Heart right ventricle (tissue), 16 donors: ENCODE data around the gene ATXN7L1. TPM values are rescaled to one million over a fixed set of nuclear protein-coding genes. Genes with fewer than 3 reads are reported as not detected.

ENCODE experiments used
- ATAC-seq, 8 donors: fragments of 200-7000 bp; cut with Tn5 transposase; one replicate each; pipeline ENCODE4 v1.9.1; 2020; ENCODE audit warnings: mild to moderate bottlenecking in 8 of 8, moderate library complexity in 8 of 8, moderate number of reproducible peaks in 1 of 8
- DNase-seq, 2 donors: peaks; one replicate each; pipeline ENCODE4 v3.0.0-alpha.2; 2020
- H3K27ac ChIP-seq, 10 donors: fragments of 200-600 bp; sonication (generic) in 2 of 10; one replicate each; pipeline versions ENCODE4 v1.5.0 to v1.8.0; 2020 to 2022; ENCODE audit warnings: mild to moderate bottlenecking in 3 of 10
- H3K27me3 ChIP-seq, 7 donors: fragments of 200-600 bp; one replicate each; pipeline ENCODE4 v1.8.0; 2021 to 2022; ENCODE audit warnings: mild to moderate bottlenecking in 2 of 7
- H3K36me3 ChIP-seq, 9 donors: fragments of 200-600 bp; sonication (generic) in 1 of 9; one replicate each; pipeline versions ENCODE4 v1.5.0 to v1.8.0; 2020 to 2022; ENCODE audit warnings: mild to moderate bottlenecking in 2 of 9
- H3K4me1 ChIP-seq, 9 donors: fragments of 200-600 bp; sonication (generic) in 1 of 9; one replicate each; pipeline versions ENCODE4 v1.5.0 to v1.8.0; 2020 to 2022; ENCODE audit warnings: mild to moderate bottlenecking in 4 of 9
- H3K4me3 ChIP-seq, 10 donors: fragments of 200-600 bp; sonication (generic) in 2 of 10; one replicate each; pipeline versions ENCODE4 v1.5.0 to v1.8.0; 2020 to 2022; ENCODE audit warnings: mild to moderate bottlenecking in 7 of 10, moderate library complexity in 2 of 10
- H3K9me3 ChIP-seq, 11 donors: fragments of 200-600 bp in 10 of 11; sonication (generic) in 2 of 11; one replicate each; pipeline versions ENCODE4 v1.5.0 to v1.8.0; 2013 to 2022; ENCODE audit warnings: mild to moderate bottlenecking in 2 of 11, control low read depth in 1 of 11, moderate library complexity in 1 of 11
- WGBS, 2 donors: extraction: QIAGEN DNeasy Blood & Tissue Kit; methylation state at CpG; one replicate each; pipeline ENCODE4 v1.1.7; 2013; ENCODE audit warnings: inconsistent platforms in 1 of 2; 5-methylcytosine and 5-hydroxymethylcytosine counted together
- intact Hi-C, 10 donors: fragments of 100-400 bp; cut with DNase I; formaldehyde crosslinking; loops; one replicate each; pipeline versions ENCODE4 v1.11.1 to v1.14.2; 2022
- polyA plus RNA-seq, 2 donors: library from polyadenylated mRNA; stranded (reverse); fragments of 200-250 nt; gene quantifications; one replicate each; pipeline ENCODE4 v1.2.3, GENCODE V29; 2013
- total RNA-seq, 10 donors: library from RNA; stranded (reverse); fragmentation: NEBNext Ultra II Directional in 3 of 10; extraction: Animal tissue kit (Norgen Biotek cat#: 25700) in 3 of 10; gene quantifications; one replicate each; pipeline versions ENCODE4 v1.2.1 to v1.2.4, GENCODE V29; 2021 to 2023
- TF ChIP-seq, protein P1 (sequence below), 9 donors: fragments of 200-600 bp; sonication (generic) in 2 of 9; IDR thresholded peaks; one replicate each; pipeline versions ENCODE4 v1.5.0 to v1.8.0; 2021 to 2022; ENCODE audit warnings: antibody characterized with exemption in 9 of 9, mild to moderate bottlenecking in 5 of 9, moderate library complexity in 1 of 9
- donor health status: Arrhythmogenic right ventricular cardiomyopathy.
- donor health status: ischemic (EF 13 %, LVEDD 7.1; RV severe dilation, severe dysfunction).
- donor health status: healthy with polysubstance abuse.
- donor health status: DM: no; HTN: yes; CAD: no.
- donor health status: DM: no; HTN: no; CAD: no.
- donor health status: ischemic (EF 25% LVEDD 6.9; RV normal size, moderate dysfunction).
- donor health status: ischemic (EF 25% LVEDD 5.7; RV mildly dilated, moderate dysfunction).
- donor health status: healthy.
- donor health status: DM: yes; HTN: yes; CAD: no.
- donor health status: Ischemic cardiomyopathy.
- donor health status: ischemic (EF 35%, LVEDD 5.7; RV mildly dilated, moderate dysfunction).
- donor health status: nonischemic (EF 11% LVEDD 7.7; RV severe dilation, severe dysfunction).
- donor health status: DM: yes; HTN: yes; CAD: no.
- donor health status: PGD.
- donor health status: ischemic (EF 29% LVEDD 5.4; RV normal size, mild dysfunction).
- donor health status: nonischemic (EF 23%, LVEDD 6.1; RV moderate dilation, normal function).

ATXN7L1 gene
- total and polyA plus RNA-seq, 12 donors, result 1.7 to 7.2 (median 5.4) TPM

DNA sequence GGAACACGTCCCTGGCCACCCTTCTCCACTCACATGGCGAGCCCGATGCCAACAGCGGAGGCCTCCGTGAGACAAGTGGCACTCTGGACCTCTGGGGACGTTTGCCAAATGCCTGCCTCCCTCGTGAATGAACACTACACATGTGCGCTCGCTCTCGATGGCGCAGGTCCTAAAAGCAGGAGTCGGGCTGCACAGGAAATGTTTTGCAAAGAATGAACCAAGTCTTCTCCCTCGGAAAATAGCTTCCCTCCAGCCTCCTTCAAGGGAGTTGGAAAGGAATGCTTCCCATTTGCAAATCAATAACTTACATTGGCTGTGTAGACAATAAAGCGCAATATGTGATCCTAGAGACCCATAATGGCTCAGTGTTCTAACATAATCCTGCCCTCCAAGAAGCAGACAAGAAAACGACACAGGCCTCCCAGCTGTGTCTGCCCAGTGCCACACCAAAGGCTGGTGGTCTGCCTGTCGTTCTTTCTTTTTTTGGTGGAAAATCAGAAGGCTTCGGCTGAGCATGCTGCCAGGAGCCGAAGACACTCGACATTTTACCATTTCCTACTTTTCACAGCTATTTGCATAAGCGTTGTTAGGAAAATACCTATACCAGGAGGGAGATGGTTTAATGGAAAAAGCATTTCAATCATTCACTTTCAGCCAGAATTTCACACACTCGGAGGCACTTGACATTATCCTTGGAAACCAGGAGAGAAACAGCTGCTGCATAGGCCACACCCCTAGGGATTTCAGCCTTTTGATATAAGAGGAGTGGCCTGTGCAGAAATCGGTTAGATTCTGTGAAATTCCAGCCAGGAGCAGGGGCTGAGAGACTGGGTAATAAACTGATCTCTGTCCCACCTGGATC, 38.4 kb downstream of the ATXN7L1 start:
- WGBS, 2 donors, result 75 to 76% methylated on average over 22 of the region's 22 CpGs
- no peak overlapping the region for H3K27ac ChIP-seq

DNA sequence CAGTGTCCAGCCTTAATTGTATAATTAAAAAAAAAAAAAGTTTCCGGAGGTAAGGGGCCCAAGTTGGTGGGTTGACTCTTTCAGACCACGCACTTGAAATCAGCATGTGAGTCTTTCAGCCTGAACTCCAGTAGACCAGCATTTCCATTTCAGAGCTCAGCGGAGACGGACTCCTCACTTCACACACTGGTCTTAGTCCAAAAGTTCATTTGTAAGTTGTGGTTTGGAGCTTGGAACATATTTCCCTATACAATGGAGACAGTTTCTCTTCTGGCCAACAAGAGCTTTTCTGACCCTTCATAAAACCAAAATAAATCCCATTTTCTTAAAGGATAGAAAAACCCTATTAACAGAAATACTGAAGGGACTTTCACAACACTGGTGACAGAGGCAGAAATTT, 41.0 kb downstream of the ATXN7L1 start:
- Histone ChIP-seq H3K36me3 (no peaks in the 10 kb centered on the region), H3K9me3 (no peaks in the 10 kb centered on the region), H3K4me1 (peaks cover 7 to 38% (median 23%) of the 10 kb centered on the region in 9 donors), H3K27ac (no peak overlapping the region), H3K27me3 (no peaks in the 10 kb centered on the region), H3K4me3 (no peak overlapping the region)
- TF ChIP-seq, protein P1, sequence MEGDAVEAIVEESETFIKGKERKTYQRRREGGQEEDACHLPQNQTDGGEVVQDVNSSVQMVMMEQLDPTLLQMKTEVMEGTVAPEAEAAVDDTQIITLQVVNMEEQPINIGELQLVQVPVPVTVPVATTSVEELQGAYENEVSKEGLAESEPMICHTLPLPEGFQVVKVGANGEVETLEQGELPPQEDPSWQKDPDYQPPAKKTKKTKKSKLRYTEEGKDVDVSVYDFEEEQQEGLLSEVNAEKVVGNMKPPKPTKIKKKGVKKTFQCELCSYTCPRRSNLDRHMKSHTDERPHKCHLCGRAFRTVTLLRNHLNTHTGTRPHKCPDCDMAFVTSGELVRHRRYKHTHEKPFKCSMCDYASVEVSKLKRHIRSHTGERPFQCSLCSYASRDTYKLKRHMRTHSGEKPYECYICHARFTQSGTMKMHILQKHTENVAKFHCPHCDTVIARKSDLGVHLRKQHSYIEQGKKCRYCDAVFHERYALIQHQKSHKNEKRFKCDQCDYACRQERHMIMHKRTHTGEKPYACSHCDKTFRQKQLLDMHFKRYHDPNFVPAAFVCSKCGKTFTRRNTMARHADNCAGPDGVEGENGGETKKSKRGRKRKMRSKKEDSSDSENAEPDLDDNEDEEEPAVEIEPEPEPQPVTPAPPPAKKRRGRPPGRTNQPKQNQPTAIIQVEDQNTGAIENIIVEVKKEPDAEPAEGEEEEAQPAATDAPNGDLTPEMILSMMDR (IDR thresholded peaks at IDR 0.05), result no peak
- intact Hi-C loops, result no loop called here
- ATAC-seq (no peak), DNase-seq (no peak)
- WGBS, 2 donors, result 93 to 94% methylated on average over 4 of the region's 4 CpGs

More for the DNA sequence above, 38.4 kb downstream of the ATXN7L1 start:
- Histone ChIP-seq H3K4me3 (no peak overlapping the region), H3K9me3 (no peaks in the 10 kb centered on the region), H3K27me3 (no peaks in the 10 kb centered on the region), H3K4me1 (peaks cover 3 to 29% (median 20%) of the 10 kb centered on the region in 9 donors), H3K36me3 (no peaks in the 10 kb centered on the region)
- TF ChIP-seq, protein P1 (IDR thresholded peaks at IDR 0.05), result no peak
- DNase-seq (peak; percentile 10 to 30), ATAC-seq (peak in 3 of 8 donors; percentile 25 to 68 (median 37))
- intact Hi-C loops, result no loop called here

DNA sequence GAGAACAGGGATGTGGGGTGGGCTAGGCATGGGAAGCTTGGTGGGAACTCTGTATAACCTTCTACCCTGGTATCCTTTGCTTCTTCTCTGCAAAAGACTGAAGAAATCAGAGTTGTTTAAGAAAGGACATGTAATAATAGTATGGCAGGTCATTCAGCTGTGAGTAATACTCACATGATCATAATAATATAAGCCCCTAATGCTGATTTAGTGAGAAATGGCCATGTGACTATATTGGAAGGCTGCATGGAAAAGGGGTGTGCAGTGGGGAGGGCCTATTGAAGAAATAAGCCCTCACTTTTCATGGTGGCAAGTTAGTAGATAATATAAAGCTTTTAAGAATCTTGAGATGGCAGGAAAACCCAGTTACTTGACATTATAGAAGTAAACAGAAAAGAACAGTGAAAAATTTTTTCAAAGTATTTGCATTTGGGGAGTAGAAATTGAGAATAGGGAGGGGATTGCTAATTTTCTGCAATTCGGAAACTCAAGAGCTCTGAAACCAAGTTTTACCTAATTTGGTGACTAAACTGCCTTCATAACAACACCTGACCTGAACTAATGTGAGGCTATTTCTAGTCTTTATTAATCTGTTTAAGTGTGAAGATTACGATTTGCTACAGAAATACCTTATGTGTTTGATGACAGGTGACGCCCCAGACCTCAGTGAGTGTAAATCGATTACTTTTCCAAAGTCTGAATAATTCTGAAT, 44.4 kb downstream of the ATXN7L1 start:
- intact Hi-C loops, result no loop called here
- Histone ChIP-seq H3K4me1 (peaks cover 0 to 19% (median 7%) of the 10 kb centered on the region in 9 donors), H3K27ac (no peak overlapping the region), H3K9me3 (no peaks in the 10 kb centered on the region), H3K27me3 (no peaks in the 10 kb centered on the region), H3K4me3 (no peak overlapping the region), H3K36me3 (no peaks in the 10 kb centered on the region)
- TF ChIP-seq, protein P1 (IDR thresholded peaks at IDR 0.05), result no peak
- no peak for DNase-seq
- no peak for ATAC-seq
- WGBS, 2 donors, result 94 to 95% methylated on average over 4 of the region's 4 CpGs

DNA sequence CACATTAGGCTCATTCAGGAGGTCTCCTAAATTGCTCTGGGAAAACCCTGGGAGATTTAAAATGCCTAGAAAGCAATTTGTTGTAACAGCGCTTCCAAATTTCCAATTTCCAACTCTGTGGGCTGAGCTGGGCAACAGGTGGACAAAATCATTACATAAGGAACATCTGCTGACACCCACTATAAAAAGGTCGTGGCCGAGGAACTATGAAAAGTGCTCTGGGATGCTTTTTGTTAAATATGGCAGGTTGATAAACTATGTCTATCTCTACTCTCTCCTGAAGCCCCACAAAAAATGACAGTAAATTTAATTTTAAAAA, 45.1 kb downstream of the ATXN7L1 start:
- ATAC-seq, result peak in 1 of 8 donors; percentile 17
- peaks cover 0 to 19% (median 7%) of the 10 kb centered on the region in 9 donors for H3K4me1 ChIP-seq
- no peak for DNase-seq
- H3K27ac ChIP-seq, result no peak overlapping the region
- no peak overlapping the region for H3K4me3 ChIP-seq
- WGBS, 2 donors, result 77 to 90% methylated on average over 3 of the region's 3 CpGs
- no peaks in the 10 kb centered on the region for H3K27me3 ChIP-seq
- no peaks in the 10 kb centered on the region for H3K36me3 ChIP-seq
- TF ChIP-seq, protein P1 (IDR thresholded peaks at IDR 0.05), result no peak
- no peaks in the 10 kb centered on the region for H3K9me3 ChIP-seq
- intact Hi-C loops, result no loop called here
